Measurements from ENCODE around the gene KRT80.

Gene KRT80

GRCh38 chr12:52120951-52121823 is 70.6 kb downstream of the KRT80 start:
- Histone ChIP-seq H3K9me3 (no peaks in the 10 kb centered on the region), H3K27ac (no peak overlapping the region), H3K27me3 (peaks cover 86% of the 10 kb centered on the region), H3K4me1 (ENCODE audit: control insufficient read depth in 1 of 2, insufficient read depth in 1 of 2, low read depth in 1 of 2, low read length in 1 of 2) (no peaks in the 10 kb centered on the region), H3K4me3 (ENCODE audit: low read depth in 1 of 2, low read length in 1 of 2) (no peak overlapping the region), H3K36me3 (no peaks in the 10 kb centered on the region)
- no peak for TF ChIP-seq CTCF (IDR thresholded peaks at IDR 0.05)

GRCh38 chr12:52119398-52120254 is 72.2 kb downstream of the KRT80 start:
- Histone ChIP-seq H3K9me3 (no peaks in the 10 kb centered on the region), H3K36me3 (no peaks in the 10 kb centered on the region), H3K4me1 (ENCODE audit: control insufficient read depth in 1 of 2, insufficient read depth in 1 of 2, low read depth in 1 of 2, low read length in 1 of 2) (no peaks in the 10 kb centered on the region), H3K27me3 (peaks cover 86% of the 10 kb centered on the region), H3K4me3 (ENCODE audit: low read depth in 1 of 2, low read length in 1 of 2) (no peak overlapping the region), H3K27ac (no peak overlapping the region)
- no peak for TF ChIP-seq CTCF (IDR thresholded peaks at IDR 0.05)

Measured in neutrophil (primary cell).